ENCODE results near the gene DHDDS.

DHDDS gene

GRCh38 chr1:26516987-26517765 lies 85.1 kb downstream of the DHDDS start:
- no peak for TF ChIP-seq TARDBP (IDR thresholded peaks at IDR 0.05)
- no peak for TF ChIP-seq ARNT (IDR thresholded peaks at IDR 0.05)
- no peak for TF ChIP-seq FOXM1 (IDR thresholded peaks at IDR 0.05; ENCODE audit: borderline replicate concordance)
- TF ChIP-seq PKNOX1 (IDR thresholded peaks at IDR 0.05): no peak
- no peak for TF ChIP-seq FOXK2 (IDR thresholded peaks at IDR 0.05)
- TF ChIP-seq CTBP1 (IDR thresholded peaks at IDR 0.05; ENCODE audit: borderline replicate concordance): no peak
- no peak for TF ChIP-seq ZNF384 (IDR thresholded peaks at IDR 0.05)
- no peak for TF ChIP-seq NFRKB (IDR thresholded peaks at IDR 0.05)
- no peak for TF ChIP-seq L3MBTL2 (conservative IDR thresholded peaks at IDR 0.05)
- TF ChIP-seq BHLHE40 (IDR thresholded peaks at IDR 0.05; ENCODE audit: borderline replicate concordance): no peak
- DNase-seq (ENCODE audit: extremely low spot score): no peak
- POLR2A ChIA-PET: interaction anchor here (1.3 to 4.8 kb wide), 3 partner anchors 7 to 16 kb away, joined by 4 to 32 read pairs (median 5); no protein-coding TSS in a partner anchor
- CTCF ChIA-PET: interaction anchor here (1.3 kb wide), 1 partner anchor 21 kb away, joined by 4 read pairs; no protein-coding TSS in a partner anchor

- ChIA-PET POLR2A (interaction anchor here (1.3 to 4.8 kb wide), 2 partner anchors 10 to 17 kb away, joined by 5 to 32 read pairs; no protein-coding TSS in a partner anchor), CTCF (interaction anchor here (1.3 kb wide), 1 partner anchor 21 kb away, joined by 4 read pairs; no protein-coding TSS in a partner anchor)
- DNase-seq (ENCODE audit: extremely low spot score): no peak
- TF ChIP-seq L3MBTL2 (conservative IDR thresholded peaks at IDR 0.05) (no peak), ELF4 (IDR thresholded peaks at IDR 0.05) (no peak), SP1 (IDR thresholded peaks at IDR 0.05) (no peak), PKNOX1 (IDR thresholded peaks at IDR 0.05) (no peak), LEF1 (IDR thresholded peaks at IDR 0.05; ENCODE audit: borderline replicate concordance) (no peak), TARDBP (IDR thresholded peaks at IDR 0.05) (no peak), FOXA1 (IDR thresholded peaks at IDR 0.05) (no peak)
These were observed 85.6 kb downstream of the DHDDS start for GRCh38 chr1:26517766-26518049.

- ChIA-PET CTCF (no interaction called here), POLR2A (interaction anchor here (1.0 to 4.8 kb wide), 2 partner anchors 12 to 17 kb away, joined by 3 to 32 read pairs; no protein-coding TSS in a partner anchor)
- no peak for TF ChIP-seq SP1 (IDR thresholded peaks at IDR 0.05)
- TF ChIP-seq NFRKB (IDR thresholded peaks at IDR 0.05): no peak
- TF ChIP-seq FOXK2 (IDR thresholded peaks at IDR 0.05): no peak
- TF ChIP-seq ZNF384 (IDR thresholded peaks at IDR 0.05): no peak
- TF ChIP-seq FOXM1 (IDR thresholded peaks at IDR 0.05; ENCODE audit: borderline replicate concordance): no peak
- TF ChIP-seq PKNOX1 (IDR thresholded peaks at IDR 0.05): no peak
- no peak for TF ChIP-seq TARDBP (IDR thresholded peaks at IDR 0.05)
- TF ChIP-seq FOXA1 (IDR thresholded peaks at IDR 0.05): no peak
- no peak for TF ChIP-seq SUZ12 (IDR thresholded peaks at IDR 0.05)
- no peak for TF ChIP-seq BHLHE40 (IDR thresholded peaks at IDR 0.05; ENCODE audit: borderline replicate concordance)
- no peak for TF ChIP-seq L3MBTL2 (conservative IDR thresholded peaks at IDR 0.05)
- TF ChIP-seq ARNT (IDR thresholded peaks at IDR 0.05): no peak
- TF ChIP-seq HDGF (IDR thresholded peaks at IDR 0.05; ENCODE audit: borderline replicate concordance): no peak
- TF ChIP-seq ELF4 (IDR thresholded peaks at IDR 0.05): no peak
- no peak for TF ChIP-seq CTBP1 (IDR thresholded peaks at IDR 0.05; ENCODE audit: borderline replicate concordance)
- TF ChIP-seq LEF1 (IDR thresholded peaks at IDR 0.05; ENCODE audit: borderline replicate concordance): no peak
- DNase-seq (ENCODE audit: extremely low spot score): no peak
These were observed 86.2 kb downstream of the DHDDS start for GRCh38 chr1:26518355-26518754.

- ChIA-PET POLR2A (no interaction called here), CTCF (no interaction called here)
- no peak for TF ChIP-seq NFRKB (IDR thresholded peaks at IDR 0.05)
- no peak for TF ChIP-seq FOXA1 (IDR thresholded peaks at IDR 0.05)
- no peak for DNase-seq (ENCODE audit: extremely low spot score)
These were observed 88.2 kb downstream of the DHDDS start for GRCh38 chr1:26520339-26520738.

All from HEK293T (cell line).